CD4-positive, alpha-beta memory T cell (primary cell): Measurements from ENCODE around the gene ESYT2. TPM values are rescaled to one million over a fixed set of nuclear protein-coding genes. Genes with fewer than 3 reads are reported as not detected.
A peak's percentile ranks its signal among the peaks of the same experiment; 100 is the strongest.

Experiments
- CTCF ChIA-PET: fragments of 350-600 bp; sonication (Branson Sonifier 250); formaldehyde crosslinking; loops from one replicate; lab custom pipeline; 2021; ENCODE audit warnings: inconsistent platforms; ENCODE audit not compliant: partially characterized antibody; lab: Charles Lee
- POLR2A ChIA-PET: fragments of 350-600 bp; sonication (Branson Sonifier 250); formaldehyde crosslinking; loops from one replicate; lab custom pipeline; 2021; ENCODE audit not compliant: partially characterized antibody; lab: Charles Lee
- DNase-seq, 5 donors: peaks; one replicate each; pipeline versions ENCODE4 v3.0.0 to v3.0.0-alpha.2; 2020 to 2022; ENCODE audit warnings: mixed read lengths in 1 of 5
- H3K27ac ChIP-seq: one replicate; pipeline ENCODE4 v1.7.0; 2013; ENCODE audit warnings: low read depth, low read length
- H3K27me3 ChIP-seq: 2 replicates; pipeline ENCODE4 v1.7.0; 2013; ENCODE audit warnings: mild to moderate bottlenecking, low read length, moderate library complexity; ENCODE audit not compliant: insufficient read depth
- H3K36me3 ChIP-seq: 2 replicates; pipeline ENCODE4 v1.7.0; 2013; ENCODE audit warnings: mild to moderate bottlenecking, low read length, moderate library complexity; ENCODE audit not compliant: insufficient read depth
- H3K4me1 ChIP-seq: 2 replicates; pipeline ENCODE4 v1.7.0; 2013; ENCODE audit warnings: mild to moderate bottlenecking, low read length, moderate library complexity; ENCODE audit not compliant: insufficient read depth
- H3K4me3 ChIP-seq, 2 donors: one replicate each; pipeline ENCODE4 v1.7.0; 2013; ENCODE audit warnings: low read length in 2 of 2, mild to moderate bottlenecking in 1 of 2
- H3K9me3 ChIP-seq, 2 donors: one replicate each; pipeline ENCODE4 v1.7.0; 2013; ENCODE audit warnings: low read length in 2 of 2, control low read depth in 1 of 2; ENCODE audit not compliant: control insufficient read depth in 1 of 2
- H3K27ac Mint-ChIP-seq, 7 donors: one replicate each; pipeline ENCODE4 v1.8.0; 2020 to 2021; ENCODE audit warnings: mixed read lengths in 7 of 7, mild to moderate bottlenecking in 6 of 7, inconsistent platforms in 3 of 7, moderate library complexity in 3 of 7
- H3K27me3 Mint-ChIP-seq, 2 donors: one replicate each; pipeline ENCODE4 v1.8.0; 2020 to 2021; ENCODE audit warnings: mixed read lengths in 2 of 2
- H3K36me3 Mint-ChIP-seq, 2 donors: one replicate each; pipeline ENCODE4 v1.8.0; 2020 to 2021; ENCODE audit warnings: mixed read lengths in 2 of 2, inconsistent platforms in 1 of 2, mild to moderate bottlenecking in 1 of 2
- H3K4me1 Mint-ChIP-seq, 4 donors: one replicate each; pipeline ENCODE4 v1.8.0; 2020 to 2021; ENCODE audit warnings: mixed read lengths in 4 of 4, mild to moderate bottlenecking in 1 of 4
- H3K4me3 Mint-ChIP-seq, 8 donors: one replicate each; pipeline ENCODE4 v1.8.0; 2020 to 2021; ENCODE audit warnings: mixed read lengths in 8 of 8, mild to moderate bottlenecking in 7 of 8, moderate library complexity in 6 of 8, inconsistent platforms in 3 of 8
- H3K9me3 Mint-ChIP-seq, 8 donors: one replicate each; pipeline ENCODE4 v1.8.0; 2020 to 2021; ENCODE audit warnings: mixed read lengths in 8 of 8, mild to moderate bottlenecking in 5 of 8, inconsistent platforms in 3 of 8, moderate library complexity in 1 of 8
- intact Hi-C: fragments of 100-400 bp; cut with micrococcal nuclease; formaldehyde crosslinking; loops from one replicate; pipeline ENCODE4 v1.15.1; 2023
- polyA plus RNA-seq, 2 donors: library from polyadenylated mRNA; unstranded; fragments of 300-500 nt; fragmentation: Illumina TruSeq; gene quantifications; one replicate each; pipeline ENCODE4 v1.2.3, GENCODE V29; 2021
- total RNA-seq, 2 experiments: library from RNA; stranded (reverse); gene quantifications; one replicate each; pipeline ENCODE4 v1.2.3, GENCODE V29; 2021

The ESYT2 gene
- total and polyA plus RNA-seq, 4 experiments from 2014 or later, result 52.3 to 116 (median 106) TPM

GRCh38 chr7:158825628-158826289 lies 3.5 kb downstream of the ESYT2 start:
- peaks cover 10 to 21% of the 10 kb centered on the region in 2 donors for H3K36me3 Mint-ChIP-seq
- POLR2A ChIA-PET, result interaction anchor here (1.5 to 13.5 kb wide), 4 partner anchors 9 to 121 kb away, joined by 5 to 255 read pairs (median 73); partner anchors contain the start of gene NCAPG2
- Histone ChIP-seq H3K4me3 (no peak overlapping the region), H3K9me3 (no peaks in the 10 kb centered on the region), H3K27me3 (no peaks in the 10 kb centered on the region), H3K36me3 (no peaks in the 10 kb centered on the region), H3K27ac (peak overlapping the region; percentile 30), H3K4me1 (peaks cover 77% of the 10 kb centered on the region)
- CTCF ChIA-PET, result interaction anchor here (1.1 to 1.8 kb wide), 4 partner anchors 10 to 66 kb away, joined by 3 to 4 read pairs (median 4); partner anchors contain the start of gene DYNC2I1
- peak overlapping the region; percentile 46 to 98 (median 71) for H3K4me3 Mint-ChIP-seq
- H3K27me3 Mint-ChIP-seq, result no peaks in the 10 kb centered on the region
- H3K4me1 Mint-ChIP-seq, result peaks cover 37 to 68% (median 53%) of the 10 kb centered on the region in 4 donors
- H3K27ac Mint-ChIP-seq, result peak overlapping the region; percentile 79 to 92 (median 86)
- intact Hi-C loops, result no loop called here
- no peak for DNase-seq
- peaks cover 0 to 1% (median 0%) of the 10 kb centered on the region in 8 donors for H3K9me3 Mint-ChIP-seq

GRCh38 chr7:158824028-158824427 lies 5.3 kb downstream of the ESYT2 start:
- Mint-ChIP-seq H3K4me1 (peaks cover 46 to 76% (median 62%) of the 10 kb centered on the region in 4 donors), H3K27ac (peak overlapping the region; percentile 88 to 96 (median 93)), H3K9me3 (peaks cover 0 to 1% (median 0%) of the 10 kb centered on the region in 8 donors), H3K4me3 (peak overlapping the region; percentile 2 to 85 (median 74)), H3K36me3 (peaks cover 10 to 21% of the 10 kb centered on the region in 2 donors), H3K27me3 (no peaks in the 10 kb centered on the region)
- peak overlapping the region; percentile 48 for H3K27ac ChIP-seq
- H3K4me1 ChIP-seq, result peaks cover 85% of the 10 kb centered on the region
- H3K4me3 ChIP-seq, result no peak overlapping the region
- intact Hi-C loops, result no loop called here
- DNase-seq, result peak; percentile 77 to 88 (median 82)
- POLR2A ChIA-PET, result interaction anchor here (0.6 to 13.5 kb wide), 10 partner anchors 7 to 82 kb away, joined by 3 to 255 read pairs (median 6); partner anchors contain the start of gene DYNC2I1
- no peaks in the 10 kb centered on the region for H3K36me3 ChIP-seq
- no peaks in the 10 kb centered on the region for H3K27me3 ChIP-seq
- no peaks in the 10 kb centered on the region for H3K9me3 ChIP-seq
- CTCF ChIA-PET, result interaction anchor here (0.9 to 2.8 kb wide), 11 partner anchors 9 to 153 kb away, joined by 3 to 12 read pairs (median 4); no protein-coding TSS in a partner anchor

- no peaks in the 10 kb centered on the region for H3K36me3 ChIP-seq
- H3K27me3 ChIP-seq, result no peaks in the 10 kb centered on the region
- H3K9me3 ChIP-seq, result no peaks in the 10 kb centered on the region
- H3K4me1 ChIP-seq, result peaks cover 95% of the 10 kb centered on the region
- Mint-ChIP-seq H3K9me3 (peaks cover 0 to 1% (median 0%) of the 10 kb centered on the region in 8 donors), H3K27ac (peak overlapping the region; percentile 89 to 97 (median 93)), H3K4me3 (peak overlapping the region; percentile 58 to 88 (median 76)), H3K4me1 (peaks cover 61 to 90% (median 75%) of the 10 kb centered on the region in 4 donors), H3K27me3 (no peaks in the 10 kb centered on the region), H3K36me3 (peaks cover 0 to 15% of the 10 kb centered on the region in 2 donors)
- DNase-seq, result peak in 1 of 5 donors; percentile 48
- ChIA-PET POLR2A (interaction anchor here (13.5 kb wide), 1 partner anchor 12 kb away, joined by 255 read pairs; no protein-coding TSS in a partner anchor), CTCF (interaction anchor here (1.3 kb wide), 1 partner anchor 38 kb away, joined by 5 read pairs; no protein-coding TSS in a partner anchor)
- peak overlapping the region; percentile 13 to 19 for H3K4me3 ChIP-seq
- intact Hi-C loops, result no loop called here
- H3K27ac ChIP-seq, result peak overlapping the region; percentile 51
These were observed 7.9 kb downstream of the ESYT2 start for GRCh38 chr7:158821171-158822031.

GRCh38 chr7:158820656-158821055 lies 8.7 kb downstream of the ESYT2 start:
- peak overlapping the region; percentile 51 for H3K27ac ChIP-seq
- POLR2A ChIA-PET, result interaction anchor here (6.9 to 13.5 kb wide), 2 partner anchors 7 to 12 kb away, joined by 137 to 255 read pairs; partner anchors contain the start of gene ESYT2
- H3K27me3 Mint-ChIP-seq, result no peaks in the 10 kb centered on the region

GRCh38 chr7:158819571-158820203 lies 9.6 kb downstream of the ESYT2 start:
- peak overlapping the region; percentile 85 to 96 (median 90) for H3K4me3 Mint-ChIP-seq
- H3K27me3 Mint-ChIP-seq, result no peaks in the 10 kb centered on the region
- H3K27ac Mint-ChIP-seq, result peak overlapping the region; percentile 97 to 100 (median 99)
- no peaks in the 10 kb centered on the region for H3K27me3 ChIP-seq
- peaks cover 96% of the 10 kb centered on the region for H3K4me1 ChIP-seq
- intact Hi-C loops, result no loop called here
- peaks cover 2 to 21% of the 10 kb centered on the region in 2 donors for H3K36me3 Mint-ChIP-seq
- DNase-seq, result no peak
- peaks cover 0 to 3% (median 0%) of the 10 kb centered on the region in 8 donors for H3K9me3 Mint-ChIP-seq
- no peak overlapping the region for H3K4me3 ChIP-seq
- CTCF ChIA-PET, result interaction anchor here (1.0 to 1.8 kb wide), 2 partner anchors 9 to 37 kb away, joined by 4 to 5 read pairs; no protein-coding TSS in a partner anchor
- H3K27ac ChIP-seq, result peak overlapping the region; percentile 91
- H3K4me1 Mint-ChIP-seq, result peaks cover 70 to 94% (median 81%) of the 10 kb centered on the region in 4 donors
- no peaks in the 10 kb centered on the region for H3K36me3 ChIP-seq
- no peaks in the 10 kb centered on the region for H3K9me3 ChIP-seq
- POLR2A ChIA-PET, result interaction anchor here (1.5 to 13.5 kb wide), 3 partner anchors 8 to 17 kb away, joined by 4 to 255 read pairs (median 137); partner anchors contain the start of gene ESYT2

More at GRCh38 chr7:158820656-158821055, 8.7 kb downstream of the ESYT2 start:
- Mint-ChIP-seq H3K4me1 (peaks cover 65 to 94% (median 78%) of the 10 kb centered on the region in 4 donors), H3K9me3 (peaks cover 0 to 3% (median 0%) of the 10 kb centered on the region in 8 donors), H3K27ac (peak overlapping the region; percentile 73 to 100 (median 97)), H3K4me3 (peak overlapping the region; percentile 35 to 92 (median 76)), H3K36me3 (peaks cover 2 to 16% of the 10 kb centered on the region in 2 donors)
- peaks cover 95% of the 10 kb centered on the region for H3K4me1 ChIP-seq
- CTCF ChIA-PET, result interaction anchor here (1.0 to 1.3 kb wide), 2 partner anchors 10 to 38 kb away, joined by 4 to 5 read pairs; no protein-coding TSS in a partner anchor
- DNase-seq, result no peak
- H3K4me3 ChIP-seq, result no peak overlapping the region
- H3K36me3 ChIP-seq, result no peaks in the 10 kb centered on the region
- intact Hi-C loops, result no loop called here
- H3K27me3 ChIP-seq, result no peaks in the 10 kb centered on the region
- no peaks in the 10 kb centered on the region for H3K9me3 ChIP-seq
